Ishikawa (cell line): ENCODE data around the gene CERS6.

Source experiments
- CEBPB ChIP-seq: IDR thresholded peaks from 2 replicates; pipeline ENCODE4 v1.6.1; 2012
- CREB1 ChIP-seq: IDR thresholded peaks from 2 replicates; pipeline ENCODE4 v1.6.1; 2012; ENCODE audit warnings: low read depth
- MAX ChIP-seq: IDR thresholded peaks from 2 replicates; pipeline ENCODE4 v1.6.1; 2012
- NFIC ChIP-seq: IDR thresholded peaks from 2 replicates; pipeline ENCODE4 v1.6.1; 2012
- TAF1 ChIP-seq: IDR thresholded peaks from 2 replicates; pipeline ENCODE4 v1.6.1; 2012; ENCODE audit warnings: low read depth, mild to moderate bottlenecking
- ZBTB7A ChIP-seq: IDR thresholded peaks from 2 replicates; pipeline ENCODE4 v1.6.1; 2012; ENCODE audit warnings: low read depth

GRCh38 chr2:168510125-168510756, 54.2 kb downstream of the CERS6 start:
- TF ChIP-seq TAF1 (no peak), ZBTB7A (no peak), CREB1 (no peak), CEBPB (no peak), MAX (no peak), NFIC (no peak)
